HG02884 (cell line): Measurements from ENCODE around the gene OLFM2.
"Not testable (repeated sequence)": the region's sequence is repeated elsewhere in the genome, so short reads cannot be mapped to it uniquely, and the experiment has no call there.

Experiments used
- ATAC-seq: cut with Tn5 transposase; IDR thresholded peaks from one replicate; pipeline ENCODE4 v1.9.1; 2021; ENCODE audit warnings: mild to moderate bottlenecking, moderate library complexity; ENCODE audit not compliant: unreplicated experiment

Gene OLFM2

DNA sequence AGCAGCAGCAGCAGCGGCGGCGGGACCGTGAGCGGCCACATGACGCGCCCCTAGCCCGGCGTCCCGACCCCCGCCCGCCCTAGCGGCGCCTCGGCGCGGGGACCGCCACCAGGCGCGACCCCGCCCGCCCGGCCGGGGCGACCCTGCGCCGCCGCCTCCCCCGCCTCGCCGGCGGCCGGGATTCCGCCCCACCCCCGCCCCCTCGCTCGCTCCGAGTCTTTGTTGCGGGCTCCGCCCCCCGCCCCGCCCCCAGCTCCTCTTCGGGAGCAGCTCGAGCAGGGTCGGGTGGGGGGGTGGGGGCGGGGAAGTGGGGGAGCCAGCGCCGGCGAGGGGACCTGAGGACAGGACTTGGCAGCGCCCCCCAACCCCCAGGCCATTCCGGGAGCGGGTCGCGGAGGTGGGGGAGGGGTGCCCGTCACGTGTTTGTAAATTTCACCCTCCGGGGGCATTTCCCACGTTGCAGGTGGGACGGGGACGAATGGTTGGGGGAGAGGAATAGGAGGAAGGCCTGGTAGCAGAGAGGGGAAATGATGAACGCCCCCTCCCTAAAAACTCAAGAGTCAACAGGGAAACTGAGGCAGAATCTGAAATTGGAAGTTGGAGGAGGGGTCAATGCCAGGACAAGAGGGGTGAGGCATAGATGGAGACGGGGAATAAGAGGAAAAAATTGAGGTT, at the start of gene OLFM2:
TSS of gene OLFM2 (minus strand) at position 190 of the 675 bp plus-strand sequence. CDS start at position 41, 149 bp downstream.
- ATAC-seq = no peak

DNA sequence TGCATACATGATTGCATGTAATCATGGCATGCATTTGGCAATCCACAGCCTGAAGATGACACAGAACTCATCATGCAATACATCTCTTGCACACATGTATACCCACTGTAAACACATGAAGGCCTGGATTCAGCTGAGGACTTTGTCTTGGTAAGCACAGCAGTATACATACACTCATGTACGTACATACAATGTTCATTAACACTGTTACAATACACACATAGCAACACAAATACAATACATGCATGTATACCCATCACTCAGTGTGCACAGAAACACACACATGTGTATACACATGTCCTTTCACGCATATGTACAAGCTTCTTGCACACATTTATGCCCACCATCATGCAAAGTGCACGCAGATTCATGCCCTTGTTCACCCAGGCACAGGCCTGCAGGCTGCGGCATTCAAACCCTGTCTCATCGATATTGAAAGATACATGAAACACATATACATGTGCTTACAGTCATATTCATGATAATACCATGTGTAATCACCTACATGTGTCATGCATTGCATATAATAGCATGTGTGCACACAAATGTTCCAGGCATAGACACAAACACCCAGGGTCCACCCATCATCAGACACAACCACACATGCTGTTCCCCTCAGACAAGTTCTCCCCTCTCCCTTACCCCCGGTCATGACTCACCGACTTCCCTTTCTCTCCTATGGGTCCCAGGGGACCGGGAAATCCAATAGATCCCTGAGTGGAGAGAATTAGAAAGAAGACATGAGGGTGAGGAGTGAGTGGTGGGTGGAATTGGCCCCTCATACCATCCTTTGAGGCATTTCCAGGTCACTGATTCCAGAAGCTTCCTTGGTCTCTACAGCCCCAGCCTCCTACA, 45.3 kb upstream of the OLFM2 start:
- no peak for ATAC-seq

DNA sequence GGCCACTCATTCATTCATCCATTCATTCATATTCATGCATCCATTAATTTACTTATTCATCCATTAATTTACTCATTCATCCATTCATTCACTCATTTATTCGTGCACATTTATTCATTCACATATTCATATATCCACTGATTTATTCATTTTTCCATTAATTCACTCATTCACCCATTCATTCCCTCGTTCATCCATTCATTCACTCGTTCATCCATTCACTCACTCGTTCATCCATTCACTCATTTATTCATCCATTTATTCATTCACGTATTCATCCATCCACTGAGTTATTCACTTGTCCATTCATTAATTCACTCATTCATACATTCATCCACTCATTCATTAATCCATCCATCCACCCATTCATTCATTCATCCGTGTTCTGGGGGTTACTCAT, 35.8 kb upstream of the OLFM2 start:
- no peak for ATAC-seq

DNA sequence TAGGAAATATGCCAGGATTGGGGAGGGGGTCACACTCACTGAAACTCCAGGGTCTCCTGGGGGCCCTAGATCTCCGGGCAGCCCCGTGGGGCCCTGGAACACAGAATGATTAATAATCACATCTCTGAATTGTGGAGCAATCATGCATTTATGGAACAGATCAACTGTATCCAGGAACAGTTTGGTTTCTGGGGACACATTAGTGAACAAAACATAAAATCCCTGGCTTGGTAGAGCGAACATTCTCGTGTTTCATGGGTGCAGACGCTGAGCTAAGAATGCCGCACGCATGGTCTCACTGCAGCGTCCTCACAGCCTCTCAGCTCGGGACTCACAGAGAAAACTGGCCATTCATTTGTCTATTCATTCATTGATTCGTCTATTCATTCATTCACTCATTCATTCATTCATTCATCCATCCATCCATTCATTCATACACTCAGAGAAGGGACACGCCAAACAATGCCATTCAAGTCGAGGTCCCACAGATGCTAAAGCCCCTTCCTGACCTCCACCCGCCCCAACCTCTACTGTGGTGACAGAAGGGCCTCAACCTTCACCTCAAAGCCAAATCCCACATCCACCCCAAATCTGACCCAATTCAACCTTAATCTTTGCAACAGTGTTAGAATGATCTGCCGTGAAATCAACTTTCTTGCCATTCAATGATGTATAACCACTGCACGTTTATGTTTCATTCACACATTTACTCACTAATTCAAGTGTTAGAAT, 35.0 kb upstream of the OLFM2 start:
- ATAC-seq = no peak

DNA sequence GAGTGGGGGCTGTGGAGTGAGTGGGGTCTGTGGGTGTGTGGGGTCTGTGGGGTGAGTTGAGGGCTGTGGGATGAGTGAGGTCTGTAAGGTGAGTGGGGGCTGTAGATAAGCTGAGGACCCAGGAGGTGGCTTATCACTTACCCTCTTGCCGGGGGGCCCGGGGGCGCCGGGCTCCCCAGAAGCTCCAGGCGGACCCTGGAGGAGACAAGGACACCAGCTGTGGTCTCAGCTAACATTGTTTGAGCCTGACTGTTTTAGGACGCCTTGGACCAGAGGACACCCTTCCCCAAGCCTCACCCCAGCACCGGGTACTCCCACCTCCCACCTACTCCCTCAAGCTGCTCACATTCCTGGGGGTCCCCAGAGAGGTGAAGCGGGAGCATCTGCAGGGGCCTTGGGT, 34.2 kb upstream of the OLFM2 start:
- no peak for ATAC-seq

DNA sequence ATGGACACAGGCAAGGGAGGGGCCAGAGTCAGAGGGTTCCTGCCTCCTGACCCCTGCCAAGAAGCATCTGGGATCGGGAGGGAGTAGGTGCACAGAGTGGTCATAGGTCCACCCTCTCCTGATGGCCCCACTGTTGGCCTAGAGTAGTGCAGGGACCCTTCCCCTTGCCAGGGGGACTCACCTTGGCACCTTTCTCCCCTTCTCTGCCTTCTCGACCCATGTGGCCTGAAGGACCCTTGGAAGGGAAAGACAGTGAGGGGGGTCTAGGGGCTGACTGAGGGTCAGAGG, 33.3 kb upstream of the OLFM2 start:
- no peak for ATAC-seq

DNA sequence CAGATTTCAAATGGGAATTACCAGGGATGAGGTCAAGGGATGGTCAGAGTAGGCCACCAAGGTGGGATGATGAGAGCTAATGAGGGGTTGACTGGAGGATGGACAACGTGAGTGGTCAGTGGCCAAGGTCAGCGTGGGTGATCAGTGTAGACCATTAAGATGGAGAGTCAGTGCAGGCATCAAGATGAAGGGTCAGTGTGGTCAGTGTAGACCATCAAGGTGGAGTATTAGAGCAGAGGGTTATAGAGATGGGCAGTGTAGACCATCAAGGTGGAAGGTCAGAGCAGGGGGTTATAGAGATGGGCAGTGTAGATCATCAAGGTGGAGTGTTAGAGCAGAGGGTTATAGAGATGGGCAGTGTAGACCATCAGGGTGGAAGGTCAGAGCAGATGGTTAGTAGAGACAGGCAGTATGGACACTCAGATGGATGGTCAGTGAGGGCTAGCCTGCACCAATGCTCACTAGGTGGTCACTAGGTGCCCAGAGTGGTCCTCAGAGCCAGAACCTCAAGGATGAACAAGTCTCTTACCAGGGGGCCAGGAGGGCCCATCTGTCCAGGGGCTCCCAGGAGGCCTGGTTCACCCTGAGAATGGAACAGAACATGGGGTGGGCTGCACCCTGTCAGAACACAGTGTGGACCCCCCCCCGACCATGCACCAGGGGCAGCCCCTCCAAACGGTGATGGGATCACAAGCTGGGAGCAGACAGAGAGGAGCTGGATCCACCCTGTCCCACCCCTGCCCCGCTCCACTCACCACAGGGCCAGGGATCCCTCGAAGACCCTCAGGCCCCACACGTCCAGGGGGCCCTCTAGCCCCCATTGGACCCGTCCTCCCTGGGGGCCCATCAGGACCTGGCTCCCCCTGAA, 32.7 kb upstream of the OLFM2 start:
- ATAC-seq = no peak

DNA sequence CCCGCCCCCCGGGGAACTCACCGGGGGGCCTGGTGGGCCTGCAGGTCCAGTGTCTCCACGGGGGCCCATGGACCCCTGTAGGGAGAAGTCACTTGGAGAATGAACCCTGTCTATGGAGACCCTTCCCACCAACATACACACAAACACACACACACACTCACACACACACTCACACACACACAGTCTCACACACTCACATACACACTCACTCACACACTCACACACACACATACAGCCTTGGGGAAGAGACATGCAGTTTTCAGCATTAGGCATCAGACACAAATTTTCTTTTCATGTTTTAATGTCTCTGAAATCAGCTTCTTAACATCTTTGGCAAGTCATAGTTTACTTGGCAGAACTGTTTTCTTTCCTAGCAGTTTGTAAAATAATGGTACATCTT, 31.0 kb upstream of the OLFM2 start:
- no peak for ATAC-seq

DNA sequence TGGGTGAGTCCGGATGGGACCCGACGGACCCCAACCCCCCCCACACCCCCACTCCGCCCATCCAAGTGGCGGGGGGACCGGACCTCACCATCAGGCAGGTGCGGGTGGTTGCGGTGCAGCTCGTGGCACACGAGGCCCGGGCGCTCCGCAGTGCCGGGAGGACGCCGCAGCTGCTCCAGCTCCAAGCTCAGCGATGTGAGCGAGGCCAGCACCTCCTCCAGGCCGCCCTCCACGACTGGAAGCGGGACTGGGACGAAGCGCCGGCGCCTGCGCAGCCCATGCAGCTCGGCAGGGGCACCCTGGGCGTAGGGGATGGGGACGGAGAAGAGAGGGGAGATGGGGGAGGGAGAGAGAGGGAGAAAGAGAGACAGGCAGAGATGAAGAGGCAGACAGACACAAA, 30.1 kb upstream of the OLFM2 start:
- no peak for ATAC-seq

DNA sequence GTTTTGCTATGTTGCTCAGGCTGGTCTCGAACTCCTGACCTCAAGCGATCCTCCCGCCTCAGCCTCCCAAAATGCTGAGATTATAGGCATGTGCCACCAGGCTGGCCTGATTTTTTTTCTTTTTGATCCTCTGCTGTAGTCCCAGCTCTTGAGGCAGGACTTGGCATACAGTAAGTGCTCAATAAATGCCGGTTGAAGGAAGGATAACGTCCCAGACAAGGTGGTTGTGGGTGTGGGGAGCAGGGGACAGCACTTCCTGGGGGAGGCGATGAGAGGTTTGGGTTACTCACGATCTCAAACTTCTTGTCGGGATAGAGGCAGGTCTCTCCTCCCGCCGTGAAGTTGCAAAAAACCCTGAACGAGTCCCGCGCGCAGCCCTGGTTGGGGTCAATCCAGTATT, 29.7 kb upstream of the OLFM2 start:
- ATAC-seq = no peak

DNA sequence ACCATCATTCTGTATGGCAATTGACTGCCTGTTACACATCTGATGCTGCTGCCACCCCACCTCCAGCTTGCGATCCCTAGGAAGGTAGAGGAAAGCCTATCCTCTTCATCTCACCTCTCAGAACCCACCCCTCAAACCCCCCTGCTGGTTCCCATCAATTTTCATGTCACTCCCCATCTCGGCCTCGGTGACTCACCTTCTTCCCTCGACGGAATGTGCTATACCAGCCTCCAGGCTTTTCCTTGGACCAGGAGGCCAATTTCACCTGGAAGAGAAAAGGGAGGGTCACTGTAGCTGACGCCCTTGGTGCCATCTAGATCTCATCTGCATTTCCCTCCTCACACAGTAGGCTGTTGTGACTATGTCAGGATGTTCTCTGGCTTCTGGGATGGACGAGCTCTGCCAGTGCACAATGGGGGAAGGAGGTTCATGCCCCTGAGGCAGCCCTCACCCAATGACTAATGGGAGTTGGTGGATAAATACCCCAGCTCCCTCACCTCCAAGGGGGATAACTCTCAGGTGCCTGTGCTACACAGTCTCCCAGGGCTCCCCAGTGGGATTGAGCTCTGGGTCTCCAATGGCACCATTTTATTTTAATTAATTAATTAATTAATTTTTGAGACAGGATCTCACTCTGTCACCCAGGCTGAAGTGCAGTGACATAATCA, 26.4 kb upstream of the OLFM2 start:
- no peak for ATAC-seq

DNA sequence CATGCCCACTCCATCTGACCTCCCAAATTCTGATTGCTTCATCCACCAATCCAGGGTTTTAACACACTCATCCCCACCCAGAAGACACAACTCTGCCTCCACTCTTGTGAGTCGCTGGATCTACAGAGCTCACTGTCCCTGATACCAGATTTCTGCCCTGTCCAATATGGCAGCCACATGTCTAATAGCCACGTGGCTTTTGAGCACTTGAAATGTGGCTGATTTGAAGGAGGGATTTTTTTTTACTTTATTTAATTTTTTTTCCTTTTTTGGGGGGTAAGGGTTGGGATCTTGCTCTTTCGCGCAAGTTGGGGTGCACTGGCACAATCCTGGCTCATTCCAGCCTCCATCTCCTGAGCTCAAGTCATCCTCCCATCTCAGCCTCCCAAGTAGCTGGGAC, 24.8 kb upstream of the OLFM2 start:
- no peak for ATAC-seq

DNA sequence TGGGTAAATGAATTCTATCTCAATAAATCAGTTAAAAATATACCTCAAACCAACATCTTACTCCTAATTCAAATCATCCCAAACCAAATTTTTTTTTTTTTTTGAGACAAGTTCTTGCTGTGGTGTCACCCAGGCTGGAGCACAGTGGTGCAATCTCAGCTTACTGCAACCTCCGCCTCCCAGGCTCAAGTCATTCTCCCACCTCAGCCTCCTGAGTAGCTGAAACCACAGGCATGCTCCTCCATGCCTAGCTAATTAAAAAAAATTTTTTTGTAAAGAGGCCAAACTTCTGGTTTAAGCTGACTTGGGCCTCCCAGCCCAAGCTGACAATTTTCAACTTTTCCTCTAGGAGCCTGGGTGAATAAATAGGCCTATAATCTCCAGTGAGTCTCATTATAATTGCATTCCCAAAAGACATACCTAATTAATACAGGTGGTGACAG, 22.1 kb upstream of the OLFM2 start:
- no peak for ATAC-seq

DNA sequence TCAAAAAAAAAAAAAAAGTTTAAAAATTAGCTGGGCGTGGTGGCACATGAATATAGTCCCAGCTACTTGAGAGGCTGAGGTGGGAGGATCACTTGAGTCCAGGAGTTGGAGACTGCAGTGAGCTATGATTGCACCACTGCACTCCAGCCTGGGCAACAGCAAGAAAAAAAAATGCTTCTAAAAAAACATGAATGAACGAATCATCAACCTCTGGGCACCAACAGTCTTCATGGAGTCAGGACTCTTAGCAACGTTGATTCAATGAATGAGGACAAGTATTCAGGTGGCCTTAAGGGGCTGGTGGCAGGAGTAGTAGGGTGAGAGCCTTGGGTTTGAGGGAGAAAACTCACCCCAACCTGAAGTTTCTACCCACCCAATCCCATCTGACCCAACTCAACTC, 20.6 kb upstream of the OLFM2 start:
- ATAC-seq = no peak

DNA sequence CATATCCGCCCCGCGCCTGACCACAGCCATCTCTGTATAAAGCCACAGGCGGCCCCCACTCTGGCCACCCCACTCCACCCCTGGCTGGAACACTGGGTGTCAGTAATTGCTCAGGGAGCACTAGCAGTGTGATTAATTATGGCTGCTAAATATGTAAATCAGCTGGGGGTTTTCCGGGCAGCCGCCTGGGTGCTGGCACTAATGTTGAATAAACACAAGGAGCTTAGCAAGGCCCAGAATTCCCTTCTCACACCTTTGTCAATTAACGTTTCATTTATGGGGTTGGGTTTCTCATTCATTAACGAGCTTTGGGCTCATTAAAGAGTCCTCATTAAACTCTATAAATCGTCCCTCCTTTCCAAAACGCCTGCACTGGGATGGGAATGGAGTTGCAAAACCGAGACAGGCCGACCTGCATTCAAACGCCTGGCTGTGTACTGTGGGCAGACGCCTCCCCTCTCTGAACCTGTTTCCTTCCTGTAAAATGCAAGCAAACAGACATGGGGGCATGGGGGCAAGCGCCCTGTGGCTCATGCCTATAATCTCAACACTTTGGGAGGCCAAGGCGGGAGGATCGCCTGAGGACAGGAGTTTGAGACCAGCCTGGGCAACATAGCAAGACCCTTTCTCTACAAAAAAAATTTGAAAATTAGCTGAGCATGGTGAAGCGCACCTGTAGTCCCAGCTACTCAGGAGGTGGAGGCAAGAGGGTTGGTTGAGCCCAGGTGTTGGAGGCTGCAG, 17.7 kb upstream of the OLFM2 start:
- ATAC-seq = no peak

DNA sequence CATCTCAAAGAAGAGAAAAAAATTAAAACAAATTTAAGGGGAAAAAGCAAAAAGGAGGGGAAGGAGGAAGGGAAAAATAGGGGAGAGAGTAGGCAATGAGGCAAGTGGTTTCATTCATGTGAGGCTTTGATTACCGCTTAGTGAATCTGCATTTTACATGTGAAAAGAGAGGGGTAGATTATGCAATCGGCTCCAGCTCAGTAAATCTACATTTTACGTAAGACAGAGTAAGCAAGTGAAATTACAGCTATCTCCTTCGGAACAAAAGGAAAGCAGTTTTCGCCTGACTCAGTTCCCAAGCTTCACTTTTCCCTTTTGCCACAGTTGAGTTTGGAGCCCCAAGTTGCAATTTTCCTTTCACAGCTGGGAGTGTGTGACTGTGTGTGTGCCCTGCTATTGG, 16.0 kb upstream of the OLFM2 start:
- no peak for ATAC-seq

DNA sequence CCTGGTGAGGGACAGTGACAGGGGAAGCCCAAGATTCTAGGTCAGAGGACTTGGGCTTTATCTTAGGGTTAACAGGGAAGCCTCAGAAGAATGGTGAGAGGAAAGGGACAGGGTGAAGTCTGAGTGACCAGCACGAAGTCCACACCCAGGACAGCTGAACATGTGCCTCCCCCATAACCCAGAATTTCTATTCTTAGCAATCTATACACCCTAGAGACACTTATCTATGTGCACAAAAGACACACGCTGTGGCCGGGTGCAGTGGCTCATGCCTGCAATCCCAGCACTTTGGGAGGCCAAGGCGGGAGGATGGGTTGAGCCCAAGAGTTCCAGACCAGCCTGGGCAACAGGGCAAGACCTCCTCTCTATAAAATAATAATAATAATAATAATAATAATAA, 11.1 kb upstream of the OLFM2 start:
- ATAC-seq = no peak

DNA sequence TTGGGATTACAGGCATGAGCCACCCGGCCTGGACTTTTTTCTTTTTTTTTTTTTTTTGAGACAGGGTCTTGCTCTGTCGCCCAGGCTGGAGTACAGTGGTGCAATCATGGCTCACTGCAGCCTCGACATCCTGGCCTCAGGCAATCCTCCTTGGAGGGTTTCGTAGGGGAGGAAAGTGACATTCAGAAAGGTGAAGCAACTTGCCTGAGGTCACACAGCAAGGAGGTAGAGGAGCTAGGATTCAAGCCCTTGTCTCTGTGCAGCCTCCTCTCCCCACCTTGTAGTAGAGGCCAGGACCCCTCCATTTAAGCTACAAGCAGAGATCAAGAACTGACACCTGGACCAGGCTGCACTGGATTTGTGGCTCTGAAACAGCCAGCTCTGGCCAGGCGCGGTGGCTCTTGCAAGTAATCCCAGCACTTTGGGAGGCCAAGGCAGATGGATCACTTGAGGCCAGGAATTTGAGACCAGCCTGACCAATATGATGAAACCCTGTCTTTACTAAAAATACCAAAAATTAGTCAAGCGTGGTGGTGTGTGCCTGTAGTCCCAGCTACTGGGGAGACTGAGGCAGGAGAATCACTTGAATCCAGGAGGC, 10.3 kb upstream of the OLFM2 start:
- not testable (repeated sequence) for ATAC-seq

DNA sequence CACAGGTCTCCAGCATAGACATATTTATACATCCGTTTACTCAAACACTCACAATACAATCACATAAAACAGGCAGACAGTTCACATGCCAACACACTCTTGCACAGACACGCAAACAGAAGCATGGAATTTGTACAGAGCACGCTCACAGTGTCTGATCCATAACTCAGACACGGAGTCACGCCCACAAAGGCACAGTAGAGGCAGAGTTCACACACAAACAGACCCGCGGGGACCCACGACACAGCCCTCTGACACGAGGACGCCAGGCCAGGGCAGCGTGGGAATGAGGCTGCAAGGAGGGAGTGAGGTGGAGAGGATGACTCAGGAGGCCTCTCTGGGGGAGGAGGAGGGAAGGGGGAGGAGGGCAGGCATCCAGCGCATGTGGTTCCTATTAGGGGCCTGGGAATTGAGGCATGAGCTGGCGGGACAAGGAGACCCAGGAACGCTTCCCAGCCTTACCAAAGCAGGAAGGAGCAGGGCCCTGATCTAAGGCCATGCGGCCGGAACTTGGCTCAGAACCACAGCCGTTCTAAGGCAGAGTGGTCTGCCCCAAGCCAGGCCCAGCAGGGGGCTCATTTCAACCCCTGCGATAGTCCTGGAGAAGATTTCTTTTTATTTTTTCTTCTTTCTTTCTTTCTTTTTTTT, 9.1 kb upstream of the OLFM2 start:
- ATAC-seq = no peak
